Liver (tissue), 9 donors: ENCODE results near the gene LRRC8A. TPM values are rescaled to one million over a fixed set of nuclear protein-coding genes. Genes with fewer than 3 reads are reported as not detected.

Experiments used
- DNase-seq: peaks from one replicate; pipeline ENCODE4 v3.0.0-alpha.2; 2017; ENCODE audit warnings: low spot score
- H3K27ac ChIP-seq, 2 donors: one replicate each; pipeline ENCODE4 v1.7.0; 2013; ENCODE audit warnings: inconsistent platforms in 2 of 2, low read length in 2 of 2, control low read depth in 1 of 2, low read depth in 1 of 2, mild to moderate bottlenecking in 1 of 2
- H3K27me3 ChIP-seq, 4 donors: one replicate each; pipeline versions ENCODE4 v1.6.1 to v1.7.0; 2013; ENCODE audit warnings: low read length in 3 of 4, inconsistent platforms in 1 of 4, mild to moderate bottlenecking in 1 of 4, moderate library complexity in 1 of 4; ENCODE audit not compliant: control insufficient read depth in 4 of 4, insufficient read depth in 4 of 4
- H3K36me3 ChIP-seq, 4 donors: one replicate each; pipeline versions ENCODE4 v1.6.1 to v1.7.0; 2013; ENCODE audit warnings: low read length in 3 of 4, mild to moderate bottlenecking in 3 of 4, low read depth in 1 of 4, moderate library complexity in 1 of 4; ENCODE audit not compliant: control insufficient read depth in 4 of 4, insufficient read depth in 3 of 4
- H3K4me1 ChIP-seq, 4 donors: one replicate each; pipeline versions ENCODE4 v1.6.1 to v1.7.0; 2013; ENCODE audit warnings: low read length in 3 of 4, mild to moderate bottlenecking in 3 of 4, moderate library complexity in 1 of 4; ENCODE audit not compliant: control insufficient read depth in 4 of 4, insufficient read depth in 4 of 4
- H3K4me3 ChIP-seq, 3 donors: one replicate each; pipeline versions ENCODE4 v1.6.1 to v1.7.0; 2013; ENCODE audit warnings: low read length in 3 of 3, control low read depth in 1 of 3, low read depth in 1 of 3, mild to moderate bottlenecking in 1 of 3
- H3K9ac ChIP-seq, 2 donors: one replicate each; pipeline ENCODE4 v1.7.0; 2013; ENCODE audit warnings: low read length in 2 of 2, mild to moderate bottlenecking in 2 of 2, moderate library complexity in 2 of 2, control low read depth in 1 of 2, low read depth in 1 of 2
- H3K9me3 ChIP-seq, 4 donors: one replicate each; pipeline versions ENCODE4 v1.6.1 to v1.7.0; 2013; ENCODE audit warnings: low read length in 3 of 4; ENCODE audit not compliant: control insufficient read depth in 4 of 4
- EGR1 ChIP-seq, 2 donors: IDR thresholded peaks; 2 replicates each; pipeline ENCODE4 v1.6.1; 2016 to 2018; ENCODE audit warnings: antibody characterized with exemption in 2 of 2, low read depth in 2 of 2
- FOXA1 ChIP-seq: IDR thresholded peaks from 2 replicates; pipeline ENCODE4 v1.6.1; 2016; ENCODE audit warnings: antibody characterized with exemption
- FOXA2 ChIP-seq: IDR thresholded peaks from 2 replicates; pipeline ENCODE4 v1.6.1; 2016; ENCODE audit warnings: antibody characterized with exemption
- GABPA ChIP-seq, 2 donors: IDR thresholded peaks in 1 of 2; conservative IDR thresholded peaks in 1 of 2; 2 replicates each; pipeline ENCODE4 v1.6.1; 2016; ENCODE audit warnings: antibody characterized with exemption in 2 of 2, mild to moderate bottlenecking in 1 of 2, moderate library complexity in 1 of 2
- HNF4A ChIP-seq, 2 donors: conservative IDR thresholded peaks; 2 replicates each; pipeline ENCODE4 v1.6.1; 2016; ENCODE audit warnings: antibody characterized with exemption in 2 of 2, mild to moderate bottlenecking in 2 of 2
- HNF4G ChIP-seq: IDR thresholded peaks from 2 replicates; pipeline ENCODE4 v1.6.1; 2016; ENCODE audit warnings: antibody characterized with exemption
- JUND ChIP-seq, 2 donors: IDR thresholded peaks; 2 replicates each; pipeline ENCODE4 v1.6.1; 2016; ENCODE audit warnings: antibody characterized with exemption in 2 of 2
- NR2F2 ChIP-seq: IDR thresholded peaks from 2 replicates; pipeline ENCODE4 v1.6.1; 2016; ENCODE audit warnings: antibody characterized with exemption
- RAD21 ChIP-seq, 2 donors: IDR thresholded peaks; 2 replicates each; pipeline ENCODE4 v1.6.1; 2016; ENCODE audit warnings: antibody characterized with exemption in 2 of 2, mild to moderate bottlenecking in 2 of 2
- RXRA ChIP-seq, 2 donors: IDR thresholded peaks; 2 replicates each; pipeline ENCODE4 v1.6.1; 2017 to 2018; ENCODE audit warnings: antibody characterized with exemption in 2 of 2, mild to moderate bottlenecking in 1 of 2
- SP1 ChIP-seq: IDR thresholded peaks from 2 replicates; pipeline ENCODE4 v1.6.1; 2018; ENCODE audit warnings: antibody characterized with exemption, mild to moderate bottlenecking
- TAF1 ChIP-seq: conservative IDR thresholded peaks from 2 replicates; pipeline ENCODE4 v1.6.1; 2016; ENCODE audit warnings: antibody characterized with exemption, mild to moderate bottlenecking
- YY1 ChIP-seq: IDR thresholded peaks from 2 replicates; pipeline ENCODE4 v1.6.1; 2016; ENCODE audit warnings: antibody characterized with exemption, mild to moderate bottlenecking
- WGBS: extraction: QIAGEN DNeasy Blood & Tissue Kit; methylation state at CpG from one replicate; pipeline ENCODE4 v1.1.7; 2013; 5-methylcytosine and 5-hydroxymethylcytosine counted together
- polyA plus RNA-seq, 2 donors: library from polyadenylated mRNA; stranded (reverse) in 1 of 2; unstranded in 1 of 2; fragments of 200-250 nt in 1 of 2; fragments of >200 nt in 1 of 2; fragmentation: Nextera tagmentation in 1 of 2; extraction: Ambion mirVana in 1 of 2; gene quantifications; one replicate each; pipeline versions ENCODE4 v1.2.1 to v1.2.3, GENCODE V29; 2013 to 2015
- total RNA-seq, 2 donors: library from RNA; depleted of rRNA; stranded (reverse); fragments of >200 nt; gene quantifications; one replicate each; pipeline ENCODE4 v1.2.3, GENCODE V29; 2014
- TF ChIP-seq, protein P1 (sequence below): IDR thresholded peaks from 2 replicates; pipeline ENCODE4 v1.6.1; 2016; ENCODE audit warnings: antibody characterized with exemption
- TF ChIP-seq, protein P2 (sequence below): IDR thresholded peaks from 2 replicates; pipeline ENCODE4 v1.6.1; 2016; ENCODE audit warnings: antibody characterized with exemption
- TF ChIP-seq, protein P3 (sequence below): IDR thresholded peaks from 2 replicates; pipeline ENCODE4 v1.6.1; 2016; ENCODE audit warnings: antibody characterized with exemption
- TF ChIP-seq, protein P4 (sequence below): fragments of 150-350 bp; IDR thresholded peaks from 2 replicates; pipeline ENCODE4 v1.5.1; 2017; ENCODE audit warnings: improper control_type of control experiment, low read depth, low read length; ENCODE audit not compliant: missing input control
- donor health status: healthy.
- donor health status: healthy.
- donor health status: healthy.
- donor health status: healthy.
- donor health status: healthy.

Gene LRRC8A
- total and polyA plus RNA-seq, 4 donors, result 14.6 to 22.8 (median 17.9) TPM

DNA sequence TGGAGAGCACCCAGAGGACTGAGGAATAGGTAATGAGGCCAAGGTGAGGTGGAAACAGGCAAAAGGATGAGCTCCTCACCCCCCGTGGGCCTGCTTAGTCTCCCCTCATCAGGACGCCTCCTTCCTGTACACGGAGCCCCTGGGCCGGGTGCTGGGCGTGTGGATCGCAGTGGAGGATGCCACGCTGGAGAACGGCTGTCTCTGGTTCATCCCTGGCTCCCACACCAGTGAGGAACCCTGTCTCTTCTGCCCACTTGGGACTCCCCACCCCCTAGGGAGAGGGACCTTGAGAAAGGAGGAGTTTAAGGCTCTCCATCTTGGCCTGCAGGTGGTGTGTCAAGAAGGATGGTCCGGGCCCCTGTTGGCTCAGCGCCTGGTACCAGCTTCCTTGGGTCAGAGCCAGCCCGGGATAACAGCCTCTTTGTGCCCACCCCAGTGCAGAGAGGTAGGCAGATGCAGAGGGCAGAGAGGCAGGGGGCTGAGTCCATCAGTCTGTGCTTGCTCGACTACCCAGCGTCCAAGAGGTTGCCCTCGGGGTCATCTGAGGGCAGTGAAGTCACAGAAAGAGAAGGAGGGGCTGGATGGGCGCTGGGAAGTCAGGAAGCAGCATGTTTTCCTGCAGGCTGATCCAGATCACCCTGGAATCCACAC, 58.5 kb downstream of the LRRC8A start:
- WGBS, result 78% methylated on average over 15 of the region's 15 CpGs

DNA sequence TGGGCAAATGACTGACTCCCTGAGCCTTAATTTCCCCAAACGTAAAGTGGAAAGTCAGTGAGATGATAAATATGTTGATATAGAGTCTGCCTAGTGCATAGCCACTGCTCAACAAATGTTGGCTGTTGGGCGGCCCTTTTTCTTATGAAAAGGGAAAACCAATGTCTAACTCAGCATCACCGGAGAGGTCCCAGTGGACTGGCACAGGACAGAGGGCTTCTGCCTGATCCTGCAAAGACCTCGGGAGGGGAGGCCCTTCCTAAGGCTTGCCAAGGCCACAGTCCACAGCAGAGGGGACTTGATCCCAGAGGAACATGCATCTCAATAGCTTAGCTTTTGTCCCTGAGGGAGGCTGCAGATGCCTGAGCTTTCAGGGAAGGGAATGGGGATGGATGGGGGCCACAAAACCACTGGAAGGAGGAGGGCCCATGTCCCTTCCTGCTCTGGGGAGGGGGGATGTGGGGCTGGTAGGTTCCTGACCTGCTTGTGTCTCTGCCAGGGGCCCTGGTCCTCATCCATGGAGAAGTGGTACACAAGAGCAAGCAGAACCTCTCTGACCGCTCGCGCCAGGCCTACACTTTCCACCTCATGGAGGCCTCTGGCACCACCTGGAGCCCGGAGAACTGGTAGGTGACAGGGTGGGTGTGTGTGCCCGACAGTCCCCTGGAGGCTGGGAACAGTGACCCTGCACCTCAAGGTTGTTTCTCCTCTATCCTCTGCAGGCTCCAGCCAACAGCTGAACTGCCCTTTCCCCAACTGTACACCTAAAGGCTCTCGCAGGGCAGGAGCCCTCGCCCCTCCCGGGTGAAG, 59.2 kb downstream of the LRRC8A start:
- Histone ChIP-seq H3K4me1 (peaks cover 0 to 6% (median 3%) of the 10 kb centered on the region in 4 donors), H3K27me3 (no peaks in the 10 kb centered on the region), H3K27ac (peak overlapping the region in 1 of 2 donors; percentile 25), H3K9ac (no peak overlapping the region), H3K36me3 (peaks cover 0 to 30% (median 11%) of the 10 kb centered on the region in 4 donors), H3K4me3 (no peak overlapping the region), H3K9me3 (no peaks in the 10 kb centered on the region)
- 91% methylated on average over 12 of the region's 12 CpGs for WGBS
- no peak for TF ChIP-seq RXRA (IDR thresholded peaks at IDR 0.05)
- TF ChIP-seq RAD21 (IDR thresholded peaks at IDR 0.05), result no peak
- TF ChIP-seq, protein P1, sequence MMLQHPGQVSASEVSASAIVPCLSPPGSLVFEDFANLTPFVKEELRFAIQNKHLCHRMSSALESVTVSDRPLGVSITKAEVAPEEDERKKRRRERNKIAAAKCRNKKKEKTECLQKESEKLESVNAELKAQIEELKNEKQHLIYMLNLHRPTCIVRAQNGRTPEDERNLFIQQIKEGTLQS, result no peak
- TF ChIP-seq HNF4A (conservative IDR thresholded peaks at IDR 0.05), result no peak
- TF ChIP-seq TAF1, result no peak
- no peak for TF ChIP-seq GABPA (IDR thresholded peaks at IDR 0.05 in 1 of 2, conservative IDR thresholded peaks at IDR 0.05 in 1 of 2)
- no peak for TF ChIP-seq EGR1 (IDR thresholded peaks at IDR 0.05; ENCODE audit: low read depth in 2 of 2)
- no peak for TF ChIP-seq HNF4G
- TF ChIP-seq, protein P2, sequence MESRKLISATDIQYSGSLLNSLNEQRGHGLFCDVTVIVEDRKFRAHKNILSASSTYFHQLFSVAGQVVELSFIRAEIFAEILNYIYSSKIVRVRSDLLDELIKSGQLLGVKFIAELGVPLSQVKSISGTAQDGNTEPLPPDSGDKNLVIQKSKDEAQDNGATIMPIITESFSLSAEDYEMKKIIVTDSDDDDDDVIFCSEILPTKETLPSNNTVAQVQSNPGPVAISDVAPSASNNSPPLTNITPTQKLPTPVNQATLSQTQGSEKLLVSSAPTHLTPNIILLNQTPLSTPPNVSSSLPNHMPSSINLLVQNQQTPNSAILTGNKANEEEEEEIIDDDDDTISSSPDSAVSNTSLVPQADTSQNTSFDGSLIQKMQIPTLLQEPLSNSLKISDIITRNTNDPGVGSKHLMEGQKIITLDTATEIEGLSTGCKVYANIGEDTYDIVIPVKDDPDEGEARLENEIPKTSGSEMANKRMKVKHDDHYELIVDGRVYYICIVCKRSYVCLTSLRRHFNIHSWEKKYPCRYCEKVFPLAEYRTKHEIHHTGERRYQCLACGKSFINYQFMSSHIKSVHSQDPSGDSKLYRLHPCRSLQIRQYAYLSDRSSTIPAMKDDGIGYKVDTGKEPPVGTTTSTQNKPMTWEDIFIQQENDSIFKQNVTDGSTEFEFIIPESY, result no peak
- TF ChIP-seq, protein P3, sequence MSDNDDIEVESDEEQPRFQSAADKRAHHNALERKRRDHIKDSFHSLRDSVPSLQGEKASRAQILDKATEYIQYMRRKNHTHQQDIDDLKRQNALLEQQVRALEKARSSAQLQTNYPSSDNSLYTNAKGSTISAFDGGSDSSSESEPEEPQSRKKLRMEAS, result no peak
- TF ChIP-seq, protein P4, sequence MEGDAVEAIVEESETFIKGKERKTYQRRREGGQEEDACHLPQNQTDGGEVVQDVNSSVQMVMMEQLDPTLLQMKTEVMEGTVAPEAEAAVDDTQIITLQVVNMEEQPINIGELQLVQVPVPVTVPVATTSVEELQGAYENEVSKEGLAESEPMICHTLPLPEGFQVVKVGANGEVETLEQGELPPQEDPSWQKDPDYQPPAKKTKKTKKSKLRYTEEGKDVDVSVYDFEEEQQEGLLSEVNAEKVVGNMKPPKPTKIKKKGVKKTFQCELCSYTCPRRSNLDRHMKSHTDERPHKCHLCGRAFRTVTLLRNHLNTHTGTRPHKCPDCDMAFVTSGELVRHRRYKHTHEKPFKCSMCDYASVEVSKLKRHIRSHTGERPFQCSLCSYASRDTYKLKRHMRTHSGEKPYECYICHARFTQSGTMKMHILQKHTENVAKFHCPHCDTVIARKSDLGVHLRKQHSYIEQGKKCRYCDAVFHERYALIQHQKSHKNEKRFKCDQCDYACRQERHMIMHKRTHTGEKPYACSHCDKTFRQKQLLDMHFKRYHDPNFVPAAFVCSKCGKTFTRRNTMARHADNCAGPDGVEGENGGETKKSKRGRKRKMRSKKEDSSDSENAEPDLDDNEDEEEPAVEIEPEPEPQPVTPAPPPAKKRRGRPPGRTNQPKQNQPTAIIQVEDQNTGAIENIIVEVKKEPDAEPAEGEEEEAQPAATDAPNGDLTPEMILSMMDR, result no peak
- no peak for TF ChIP-seq YY1
- no peak for TF ChIP-seq SP1
- no peak for TF ChIP-seq FOXA2
- TF ChIP-seq JUND (IDR thresholded peaks at IDR 0.05), result no peak
- TF ChIP-seq NR2F2, result no peak
- no peak for DNase-seq

More for the DNA sequence above, 58.5 kb downstream of the LRRC8A start:
- TF ChIP-seq, protein P1, result no peak
- TF ChIP-seq EGR1 (IDR thresholded peaks at IDR 0.05; ENCODE audit: low read depth in 2 of 2) (no peak), GABPA (IDR thresholded peaks at IDR 0.05 in 1 of 2, conservative IDR thresholded peaks at IDR 0.05 in 1 of 2) (no peak), NR2F2 (peak; percentile 78), RAD21 (IDR thresholded peaks at IDR 0.05) (no peak), RXRA (IDR thresholded peaks at IDR 0.05) (peak in 1 of 2 donors; percentile 29), FOXA1 (no peak), HNF4G (no peak), FOXA2 (no peak), SP1 (no peak), HNF4A (conservative IDR thresholded peaks at IDR 0.05) (no peak)
- no peak overlapping the region for H3K4me3 ChIP-seq
- no peak overlapping the region for H3K9ac ChIP-seq
- peaks cover 0 to 3% (median 2%) of the 10 kb centered on the region in 4 donors for H3K4me1 ChIP-seq
- no peaks in the 10 kb centered on the region for H3K9me3 ChIP-seq
- no peak for DNase-seq
- no peaks in the 10 kb centered on the region for H3K27me3 ChIP-seq
- H3K27ac ChIP-seq, result peak overlapping the region in 1 of 2 donors; percentile 3
- H3K36me3 ChIP-seq, result peaks cover 0 to 34% (median 14%) of the 10 kb centered on the region in 4 donors
